Measurements from ENCODE around the gene XIAP. TPM values are rescaled to one million over a fixed set of nuclear protein-coding genes. Genes with fewer than 3 reads are reported as not detected.

Gene XIAP
- total and polyA plus RNA-seq, 9 of the 15 experiments (the other 6 are each of a cell fraction or from before 2014, with no cell fraction given): 5.7 to 40.5 (median 19.8) TPM

DNA sequence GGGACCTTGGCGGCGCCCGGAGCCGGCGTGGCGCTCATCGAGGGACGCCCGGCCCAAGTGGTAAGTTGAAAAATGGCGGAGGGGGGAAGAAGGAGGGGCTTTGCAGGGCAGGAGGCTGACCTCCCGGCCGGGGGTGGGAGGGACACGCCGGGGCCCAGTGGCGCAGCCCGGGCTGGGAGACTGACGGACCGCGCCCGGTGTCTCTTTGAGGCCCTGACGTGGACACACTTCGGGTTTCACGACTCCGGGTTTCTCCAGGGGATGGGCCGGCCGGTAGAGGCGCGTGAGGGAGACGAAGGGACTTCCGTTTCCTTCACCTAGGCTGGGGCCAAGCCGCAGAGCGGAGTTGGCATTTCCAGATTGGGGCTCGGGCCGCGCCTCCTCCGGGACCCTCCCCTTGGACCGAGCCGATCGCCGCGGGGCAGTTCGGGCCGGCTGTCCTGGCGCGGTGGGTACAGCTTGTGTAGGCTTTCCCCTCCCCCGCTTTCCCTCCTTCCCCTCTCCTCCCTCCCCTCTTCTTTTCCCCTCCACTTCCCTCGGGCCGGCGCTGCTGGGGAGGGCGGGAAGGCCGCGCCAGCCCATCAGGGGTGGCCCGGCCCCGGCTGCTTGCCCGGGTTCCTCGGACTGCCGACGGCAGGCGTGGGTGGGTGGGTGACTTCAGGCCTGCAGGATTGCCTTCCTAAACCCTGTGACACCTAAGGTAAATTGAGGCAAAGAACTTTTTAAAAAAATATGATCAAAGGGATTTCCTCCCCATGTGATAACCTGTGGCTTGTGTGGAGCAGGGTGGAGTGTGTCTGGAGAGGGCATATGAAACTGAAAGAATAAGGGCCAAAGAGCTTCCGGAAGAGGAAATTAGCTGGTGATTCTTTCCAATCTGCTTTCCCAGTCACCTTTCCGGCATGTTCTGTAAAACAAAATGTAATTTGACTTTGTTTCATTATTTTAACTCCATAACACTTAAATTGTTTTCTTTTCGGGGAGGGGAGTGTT is at the start of gene XIAP (continued):
- TF ChIP-seq, protein P1, sequence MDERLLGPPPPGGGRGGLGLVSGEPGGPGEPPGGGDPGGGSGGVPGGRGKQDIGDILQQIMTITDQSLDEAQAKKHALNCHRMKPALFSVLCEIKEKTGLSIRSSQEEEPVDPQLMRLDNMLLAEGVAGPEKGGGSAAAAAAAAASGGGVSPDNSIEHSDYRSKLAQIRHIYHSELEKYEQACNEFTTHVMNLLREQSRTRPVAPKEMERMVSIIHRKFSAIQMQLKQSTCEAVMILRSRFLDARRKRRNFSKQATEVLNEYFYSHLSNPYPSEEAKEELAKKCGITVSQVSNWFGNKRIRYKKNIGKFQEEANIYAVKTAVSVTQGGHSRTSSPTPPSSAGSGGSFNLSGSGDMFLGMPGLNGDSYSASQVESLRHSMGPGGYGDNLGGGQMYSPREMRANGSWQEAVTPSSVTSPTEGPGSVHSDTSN (CRISPR knock-in tag; IDR thresholded peaks at IDR 0.05; ENCODE audit: low read depth): no peak
- TF ChIP-seq, protein P1 (tag; conservative IDR thresholded peaks at IDR 0.05; ENCODE audit: low read depth): peak; percentile 36; the same call in 1 of the 2 replicates
- TF ChIP-seq HMG20A (CRISPR knock-in tag; conservative IDR thresholded peaks at IDR 0.05) (no peak), ZBTB1 (CRISPR knock-in tag; IDR thresholded peaks at IDR 0.05; ENCODE audit: borderline replicate concordance, low read depth) (0 out of 2 replicates have a peak, but pooled peaks have one; percentile 52), SAP30 (IDR thresholded peaks at IDR 0.05; ENCODE audit: borderline replicate concordance, insufficient read depth, low read depth, low read length, poor library complexity, severe bottlenecking) (peak; percentile 39), TAF1 (IDR thresholded peaks at IDR 0.05; ENCODE audit: control insufficient read depth, extremely low read depth, insufficient read depth, low read length, severe bottlenecking) (peak; percentile 69), ETV6 (IDR thresholded peaks at IDR 0.05; ENCODE audit: borderline replicate concordance in 1 of 2, low read depth in 2 of 2, low read length in 1 of 2) (0 out of 4 replicates have a peak, but pooled peaks of 1 of the 2 experiments have one; percentile 14), ETV6 (CRISPR knock-in tag; IDR thresholded peaks at IDR 0.05; ENCODE audit: borderline replicate concordance) (no peak), BCLAF1 (IDR thresholded peaks at IDR 0.05; ENCODE audit: borderline replicate concordance in 1 of 2, control insufficient read depth in 1 of 2, low read depth in 2 of 2, low read length in 1 of 2) (0 out of 4 replicates have a peak, but pooled peaks of 1 of the 2 experiments have one; percentile 10), SUPT5H (IDR thresholded peaks at IDR 0.05) (peak; percentile 85), ERF (CRISPR knock-in tag; IDR thresholded peaks at IDR 0.05) (no peak), BMI1 (IDR thresholded peaks at IDR 0.05; ENCODE audit: low read length) (no peak), E2F6 (IDR thresholded peaks at IDR 0.05; ENCODE audit: borderline replicate concordance in 1 of 2, extremely low read depth in 1 of 2, insufficient read depth in 1 of 2, insufficient read length in 1 of 2, low read depth in 1 of 2, low read length in 1 of 2, poor library complexity in 1 of 2, severe bottlenecking in 1 of 2) (peak; percentile 23 to 88)
- TF ChIP-seq, protein P2, sequence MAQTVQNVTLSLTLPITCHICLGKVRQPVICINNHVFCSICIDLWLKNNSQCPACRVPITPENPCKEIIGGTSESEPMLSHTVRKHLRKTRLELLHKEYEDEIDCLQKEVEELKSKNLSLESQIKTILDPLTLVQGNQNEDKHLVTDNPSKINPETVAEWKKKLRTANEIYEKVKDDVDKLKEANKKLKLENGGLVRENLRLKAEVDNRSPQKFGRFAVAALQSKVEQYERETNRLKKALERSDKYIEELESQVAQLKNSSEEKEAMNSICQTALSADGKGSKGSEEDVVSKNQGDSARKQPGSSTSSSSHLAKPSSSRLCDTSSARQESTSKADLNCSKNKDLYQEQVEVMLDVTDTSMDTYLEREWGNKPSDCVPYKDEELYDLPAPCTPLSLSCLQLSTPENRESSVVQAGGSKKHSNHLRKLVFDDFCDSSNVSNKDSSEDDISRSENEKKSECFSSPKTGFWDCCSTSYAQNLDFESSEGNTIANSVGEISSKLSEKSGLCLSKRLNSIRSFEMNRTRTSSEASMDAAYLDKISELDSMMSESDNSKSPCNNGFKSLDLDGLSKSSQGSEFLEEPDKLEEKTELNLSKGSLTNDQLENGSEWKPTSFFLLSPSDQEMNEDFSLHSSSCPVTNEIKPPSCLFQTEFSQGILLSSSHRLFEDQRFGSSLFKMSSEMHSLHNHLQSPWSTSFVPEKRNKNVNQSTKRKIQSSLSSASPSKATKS (CRISPR knock-in tag; IDR thresholded peaks at IDR 0.05): no peak
